ENCODE measurements around the gene SLC12A7.
"Not testable (repeated sequence)": the region's sequence is repeated elsewhere in the genome, so short reads cannot be mapped to it uniquely, and the experiment has no call there.

SLC12A7 gene

GRCh38 chr5:1031306-1031959 lies 80.4 kb downstream of the SLC12A7 start:
- no peak for DNase-seq

GRCh38 chr5:1030801-1031271 lies 81.0 kb downstream of the SLC12A7 start:
- no peak for DNase-seq

GRCh38 chr5:1029945-1030625 lies 81.8 kb downstream of the SLC12A7 start:
- no peak for DNase-seq

GRCh38 chr5:1029282-1029944 lies 82.5 kb downstream of the SLC12A7 start:
- no peak for DNase-seq

- DNase-seq, result no peak
Measured at GRCh38 chr5:1028481-1029281, 83.2 kb downstream of the SLC12A7 start.

GRCh38 chr5:1027631-1028441 lies 84.0 kb downstream of the SLC12A7 start:
- no peak for DNase-seq

- DNase-seq, result no peak
Measured at GRCh38 chr5:1026700-1027621, 84.9 kb downstream of the SLC12A7 start.

- not testable (repeated sequence) for DNase-seq
Measured at GRCh38 chr5:1021969-1022336, 89.9 kb downstream of the SLC12A7 start.

- no peak for DNase-seq
Measured at GRCh38 chr5:1021136-1021968, 90.5 kb downstream of the SLC12A7 start.

- DNase-seq, result no peak
Measured at GRCh38 chr5:1020452-1020961, 91.4 kb downstream of the SLC12A7 start.

GRCh38 chr5:1019001-1019905 lies 92.6 kb downstream of the SLC12A7 start:
- DNase-seq, result no peak

- no peak for DNase-seq
Measured at GRCh38 chr5:1018596-1018995, 93.3 kb downstream of the SLC12A7 start.

- DNase-seq, result no peak
Measured at GRCh38 chr5:1017691-1018455, 94.0 kb downstream of the SLC12A7 start.

GRCh38 chr5:1017056-1017455 lies 94.8 kb downstream of the SLC12A7 start:
- no peak for DNase-seq

GRCh38 chr5:1016476-1016875 lies 95.4 kb downstream of the SLC12A7 start:
- DNase-seq, result no peak

- no peak for DNase-seq
Measured at GRCh38 chr5:1016036-1016435, 95.8 kb downstream of the SLC12A7 start.

GRCh38 chr5:1015507-1015906 lies 96.4 kb downstream of the SLC12A7 start:
- DNase-seq, result no peak

GRCh38 chr5:1014781-1015221 lies 97.1 kb downstream of the SLC12A7 start:
- no peak for DNase-seq
